CD14-positive monocyte (primary cell): ENCODE data around the gene RPS6KA2. TPM values are rescaled to one million over a fixed set of nuclear protein-coding genes. Genes with fewer than 3 reads are reported as not detected.

Experiments
- DNase-seq, 3 donors: peaks; one replicate each; pipeline ENCODE4 v3.0.0-alpha.2; 2011 to 2022
- H2AFZ ChIP-seq: 2 replicates; pipeline ENCODE4 v1.6.0; 2012; ENCODE audit warnings: mild to moderate bottlenecking, low read depth, low read length, inconsistent platforms; ENCODE audit not compliant: insufficient read depth, poor library complexity, severe bottlenecking
- H3K27ac ChIP-seq, 2 donors: 1 replicate in 1 of 2; 2 replicates in 1 of 2; pipeline ENCODE4 v1.5.1; 2012 to 2013; ENCODE audit warnings: low read length in 2 of 2, control low read depth in 1 of 2, inconsistent platforms in 1 of 2, low read depth in 1 of 2, mild to moderate bottlenecking in 1 of 2
- H3K27me3 ChIP-seq, 2 donors: one replicate each; pipeline versions ENCODE4 v1.6.0 to v1.6.1; 2011 to 2013; ENCODE audit warnings: low read length in 2 of 2; ENCODE audit not compliant: control insufficient read depth in 2 of 2, insufficient read depth in 2 of 2
- H3K36me3 ChIP-seq, 2 donors: replicated peaks in 1 of 2; 1 replicate in 1 of 2; 2 replicates in 1 of 2; pipeline versions ENCODE4 v1.5.1 to v1.6.1; 2012 to 2013; ENCODE audit warnings: low read length in 2 of 2, control low read depth in 1 of 2, inconsistent platforms in 1 of 2, mild to moderate bottlenecking in 1 of 2; ENCODE audit not compliant: insufficient read depth in 2 of 2, control insufficient read depth in 1 of 2
- H3K4me1 ChIP-seq, 2 donors: 1 replicate in 1 of 2; 2 replicates in 1 of 2; pipeline versions ENCODE4 v1.5.1 to v1.6.1; 2012 to 2013; ENCODE audit warnings: low read length in 2 of 2, control low read depth in 1 of 2, inconsistent platforms in 1 of 2, mild to moderate bottlenecking in 1 of 2, moderate library complexity in 1 of 2; ENCODE audit not compliant: insufficient read depth in 2 of 2, control insufficient read depth in 1 of 2
- H3K4me2 ChIP-seq: replicated peaks from 2 replicates; pipeline ENCODE3; 2012; ENCODE audit warnings: low read length, moderate library complexity, mild to moderate bottlenecking; ENCODE audit not compliant: poor library complexity, severe bottlenecking; ENCODE audit errors: extremely low read depth
- H3K4me3 ChIP-seq, 3 experiments: fragments of 200-600 bp in 1 of 3; sonication (generic) in 1 of 3; replicated peaks in 1 of 3; 1 replicate in 2 of 3; 2 replicates in 1 of 3; pipeline ENCODE4 v1.5.1; 2011 to 2013; ENCODE audit warnings: low read length in 3 of 3, mild to moderate bottlenecking in 3 of 3, control low read depth in 2 of 3, low read depth in 2 of 3, inconsistent platforms in 1 of 3, moderate library complexity in 1 of 3
- H3K79me2 ChIP-seq: 2 replicates; pipeline ENCODE4 v1.6.0; 2012; ENCODE audit warnings: mild to moderate bottlenecking, control low read depth, inconsistent platforms, low read length, moderate library complexity; ENCODE audit not compliant: insufficient read depth
- H3K9ac ChIP-seq: 2 replicates; pipeline ENCODE4 v1.6.0; 2017; ENCODE audit warnings: low read length, mild to moderate bottlenecking; ENCODE audit not compliant: insufficient read depth, poor library complexity, severe bottlenecking
- H3K9me3 ChIP-seq, 2 donors: replicated peaks in 1 of 2; 1 replicate in 1 of 2; 2 replicates in 1 of 2; pipeline versions ENCODE4 v1.5.1 to v1.6.1; 2012 to 2013; ENCODE audit warnings: low read length in 2 of 2, control low read depth in 1 of 2; ENCODE audit not compliant: control insufficient read depth in 1 of 2, insufficient read depth in 1 of 2
- H4K20me1 ChIP-seq: 2 replicates; pipeline ENCODE4 v1.6.0; 2012; ENCODE audit warnings: mild to moderate bottlenecking, low read length, control low read depth, moderate library complexity; ENCODE audit not compliant: insufficient read depth
- H3K27ac Mint-ChIP-seq, 7 donors: one replicate each; pipeline ENCODE4 v1.8.0; 2020; ENCODE audit warnings: mild to moderate bottlenecking in 7 of 7, mixed read lengths in 7 of 7, moderate library complexity in 6 of 7, inconsistent platforms in 2 of 7
- H3K27me3 Mint-ChIP-seq, 3 donors: one replicate each; pipeline ENCODE4 v1.8.0; 2021 to 2022; ENCODE audit warnings: low read depth in 3 of 3, mild to moderate bottlenecking in 3 of 3, mixed read lengths in 3 of 3, moderate library complexity in 3 of 3, inconsistent platforms in 1 of 3
- H3K36me3 Mint-ChIP-seq, 2 donors: one replicate each; pipeline ENCODE4 v1.8.0; 2020; ENCODE audit warnings: mixed read lengths in 2 of 2, inconsistent platforms in 1 of 2, mild to moderate bottlenecking in 1 of 2
- H3K4me1 Mint-ChIP-seq: one replicate; pipeline ENCODE4 v1.8.0; 2020; ENCODE audit warnings: mild to moderate bottlenecking, mixed read lengths
- H3K4me3 Mint-ChIP-seq, 2 donors: one replicate each; pipeline ENCODE4 v1.8.0; 2020; ENCODE audit warnings: mild to moderate bottlenecking in 2 of 2, mixed read lengths in 2 of 2, moderate library complexity in 1 of 2
- H3K9me3 Mint-ChIP-seq, 7 donors: one replicate each; pipeline ENCODE4 v1.8.0; 2020 to 2022; ENCODE audit warnings: mixed read lengths in 7 of 7, mild to moderate bottlenecking in 6 of 7, moderate library complexity in 6 of 7, inconsistent platforms in 2 of 7
- WGBS: methylation state at CpG from one replicate; pipeline ENCODE4 v1.1.5; 2013; ENCODE audit warnings: missing lambda C conversion rate; ENCODE audit not compliant: insufficient coverage; 5-methylcytosine and 5-hydroxymethylcytosine counted together
- intact Hi-C, 2 donors: fragments of 100-400 bp; cut with micrococcal nuclease; formaldehyde crosslinking; loops; one replicate each; pipeline versions ENCODE4 v1.15.0 to v1.15.1; 2023
- polyA plus RNA-seq, 3 donors: library from polyadenylated mRNA; depleted of rRNA in 1 of 3; unstranded in 2 of 3; stranded (reverse) in 1 of 3; fragments of 300-500 nt in 2 of 3; fragments of >200 nt in 1 of 3; fragmentation: Illumina TruSeq in 2 of 3; gene quantifications; 1 replicate in 2 of 3; 2 replicates in 1 of 3; pipeline ENCODE4 v1.2.3, GENCODE V29; 2012 to 2021
- TF ChIP-seq, protein P1 (sequence below): fragments of 200-600 bp; IDR thresholded peaks from one replicate; pipeline ENCODE4 v1.8.0; 2022; ENCODE audit warnings: antibody characterized with exemption, mild to moderate bottlenecking

Gene RPS6KA2
- polyA plus RNA-seq, 3 donors: 1.4 to 3.1 (median 1.9) TPM

DNA sequence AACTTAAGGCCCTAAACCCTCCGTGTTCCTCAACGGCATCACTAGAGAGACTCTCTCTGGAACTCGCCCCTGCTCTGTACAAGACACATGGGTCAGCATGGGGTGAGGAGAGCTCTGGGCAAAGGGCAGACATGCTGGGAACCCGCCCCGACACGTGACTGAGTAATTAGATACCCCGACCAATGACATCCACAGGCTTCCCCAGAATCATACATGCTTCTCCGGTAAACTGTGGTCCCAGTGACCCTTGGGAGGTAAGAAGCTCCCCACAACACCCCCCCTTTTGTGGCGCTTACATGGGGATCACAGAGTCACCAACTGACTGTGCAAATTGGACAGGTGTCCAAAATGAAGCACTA is 31.7 kb upstream of the RPS6KA2 start:
- Histone ChIP-seq H3K79me2 (no peaks in the 10 kb centered on the region), H3K27me3 (peaks cover 3 to 9% of the 10 kb centered on the region in 2 donors), H2AFZ (no peak overlapping the region), H3K4me3 (no peak overlapping the region), H3K4me1 (peaks cover 12 to 16% of the 10 kb centered on the region in 2 donors), H3K4me2 (no peak overlapping the region), H3K9ac (no peak overlapping the region), H3K27ac (no peak overlapping the region), H3K9me3 (no peaks in the 10 kb centered on the region), H4K20me1 (no peaks in the 10 kb centered on the region), H3K36me3 (no peaks in the 10 kb centered on the region)
- Mint-ChIP-seq H3K4me3 (no peak overlapping the region), H3K4me1 (peaks cover 21% of the 10 kb centered on the region), H3K27ac (no peak overlapping the region), H3K36me3 (no peaks in the 10 kb centered on the region), H3K27me3 (peaks cover 4 to 16% (median 11%) of the 10 kb centered on the region in 3 donors), H3K9me3 (peaks cover 0 to 4% (median 2%) of the 10 kb centered on the region in 7 donors)
- 87% methylated on average over 3 of the region's 9 CpGs for WGBS
- intact Hi-C loops: no loop called here
- no peak for DNase-seq
- TF ChIP-seq, protein P1, sequence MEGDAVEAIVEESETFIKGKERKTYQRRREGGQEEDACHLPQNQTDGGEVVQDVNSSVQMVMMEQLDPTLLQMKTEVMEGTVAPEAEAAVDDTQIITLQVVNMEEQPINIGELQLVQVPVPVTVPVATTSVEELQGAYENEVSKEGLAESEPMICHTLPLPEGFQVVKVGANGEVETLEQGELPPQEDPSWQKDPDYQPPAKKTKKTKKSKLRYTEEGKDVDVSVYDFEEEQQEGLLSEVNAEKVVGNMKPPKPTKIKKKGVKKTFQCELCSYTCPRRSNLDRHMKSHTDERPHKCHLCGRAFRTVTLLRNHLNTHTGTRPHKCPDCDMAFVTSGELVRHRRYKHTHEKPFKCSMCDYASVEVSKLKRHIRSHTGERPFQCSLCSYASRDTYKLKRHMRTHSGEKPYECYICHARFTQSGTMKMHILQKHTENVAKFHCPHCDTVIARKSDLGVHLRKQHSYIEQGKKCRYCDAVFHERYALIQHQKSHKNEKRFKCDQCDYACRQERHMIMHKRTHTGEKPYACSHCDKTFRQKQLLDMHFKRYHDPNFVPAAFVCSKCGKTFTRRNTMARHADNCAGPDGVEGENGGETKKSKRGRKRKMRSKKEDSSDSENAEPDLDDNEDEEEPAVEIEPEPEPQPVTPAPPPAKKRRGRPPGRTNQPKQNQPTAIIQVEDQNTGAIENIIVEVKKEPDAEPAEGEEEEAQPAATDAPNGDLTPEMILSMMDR: no peak

DNA sequence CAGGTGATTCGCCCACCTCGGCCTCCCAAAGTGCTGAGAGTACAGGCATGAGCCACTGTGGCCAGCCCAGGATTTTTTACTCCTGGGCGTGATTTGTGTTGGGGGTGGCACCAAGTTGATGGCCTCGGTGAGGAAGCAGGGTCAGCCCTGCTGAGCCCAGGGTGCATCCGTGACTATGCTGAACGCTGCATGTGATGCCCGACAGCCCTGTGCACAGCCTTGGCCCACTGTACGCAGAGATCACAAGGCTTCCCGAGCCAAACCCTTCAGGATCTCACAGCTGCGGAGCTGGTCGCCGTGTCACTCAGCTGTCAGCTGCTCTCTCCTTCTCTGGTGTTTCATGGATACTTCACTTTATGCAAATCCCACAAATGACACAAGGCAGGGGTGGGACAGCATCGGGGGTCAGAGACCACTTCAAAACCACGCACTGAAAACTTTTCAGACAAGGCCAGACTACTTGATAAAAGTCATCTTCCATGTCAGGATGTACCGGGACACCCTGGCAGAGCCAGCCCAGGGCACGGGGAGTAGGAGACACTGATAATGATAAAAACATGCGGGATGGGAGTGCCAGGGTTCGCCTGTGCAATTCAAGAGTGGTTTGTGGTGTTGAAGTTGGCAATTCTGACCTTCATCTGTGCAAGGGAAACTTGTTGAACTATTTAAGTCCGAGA is 31.2 kb upstream of the RPS6KA2 start:
- H3K79me2 ChIP-seq: no peaks in the 10 kb centered on the region
- peaks cover 12 to 16% of the 10 kb centered on the region in 2 donors for H3K4me1 ChIP-seq
- no peak overlapping the region for H3K4me3 Mint-ChIP-seq
- H3K27ac Mint-ChIP-seq: peak overlapping the region in 1 of 7 donors; percentile 29
- 89% methylated on average over 19 of the region's 19 CpGs for WGBS
- DNase-seq: no peak
- H3K4me3 ChIP-seq: no peak overlapping the region
- no peak overlapping the region for H3K27ac ChIP-seq
- H3K9me3 Mint-ChIP-seq: peaks cover 0 to 4% (median 2%) of the 10 kb centered on the region in 7 donors
- H2AFZ ChIP-seq: no peak overlapping the region
- H4K20me1 ChIP-seq: no peaks in the 10 kb centered on the region
- TF ChIP-seq, protein P1: no peak
- no peaks in the 10 kb centered on the region for H3K9me3 ChIP-seq
- no peaks in the 10 kb centered on the region for H3K36me3 ChIP-seq
- peaks cover 19% of the 10 kb centered on the region for H3K4me1 Mint-ChIP-seq
- H3K4me2 ChIP-seq: no peak overlapping the region
- H3K9ac ChIP-seq: no peak overlapping the region
- H3K27me3 Mint-ChIP-seq: peaks cover 3 to 17% (median 11%) of the 10 kb centered on the region in 3 donors
- H3K36me3 Mint-ChIP-seq: no peaks in the 10 kb centered on the region
- intact Hi-C loops: no loop called here
- peaks cover 3 to 9% of the 10 kb centered on the region in 2 donors for H3K27me3 ChIP-seq
